ENCODE results near the gene MAST4.
A peak's percentile ranks its signal among the peaks of the same experiment; 100 is the strongest.

The MAST4 gene

GRCh38 chr5:66615894-66616293 is 19.7 kb downstream of the MAST4 start:
- H3K27ac ChIP-seq (ENCODE audit: low read depth, low read length), result no peak overlapping the region
- no peaks in the 10 kb centered on the region for H3K9me3 ChIP-seq (ENCODE audit: control insufficient read depth, insufficient read depth, low read length)
- no peak overlapping the region for H3K4me2 ChIP-seq (ENCODE audit: low read length)
- no peaks in the 10 kb centered on the region for H3F3A ChIP-seq (ENCODE audit: control insufficient read depth, insufficient read depth)
- no peaks in the 10 kb centered on the region for H3K36me3 ChIP-seq (ENCODE audit: control insufficient read depth, low read length)
- H3K4me3 ChIP-seq (ENCODE audit: low read length), result no peak overlapping the region
- no peaks in the 10 kb centered on the region for H4K20me1 ChIP-seq (ENCODE audit: control insufficient read depth, insufficient read depth, low read depth, low read length)
- no peak for TF ChIP-seq EZH2phosphoT487 (IDR thresholded peaks at IDR 0.05; ENCODE audit: borderline replicate concordance, low read length)
- TF ChIP-seq, protein P1, sequence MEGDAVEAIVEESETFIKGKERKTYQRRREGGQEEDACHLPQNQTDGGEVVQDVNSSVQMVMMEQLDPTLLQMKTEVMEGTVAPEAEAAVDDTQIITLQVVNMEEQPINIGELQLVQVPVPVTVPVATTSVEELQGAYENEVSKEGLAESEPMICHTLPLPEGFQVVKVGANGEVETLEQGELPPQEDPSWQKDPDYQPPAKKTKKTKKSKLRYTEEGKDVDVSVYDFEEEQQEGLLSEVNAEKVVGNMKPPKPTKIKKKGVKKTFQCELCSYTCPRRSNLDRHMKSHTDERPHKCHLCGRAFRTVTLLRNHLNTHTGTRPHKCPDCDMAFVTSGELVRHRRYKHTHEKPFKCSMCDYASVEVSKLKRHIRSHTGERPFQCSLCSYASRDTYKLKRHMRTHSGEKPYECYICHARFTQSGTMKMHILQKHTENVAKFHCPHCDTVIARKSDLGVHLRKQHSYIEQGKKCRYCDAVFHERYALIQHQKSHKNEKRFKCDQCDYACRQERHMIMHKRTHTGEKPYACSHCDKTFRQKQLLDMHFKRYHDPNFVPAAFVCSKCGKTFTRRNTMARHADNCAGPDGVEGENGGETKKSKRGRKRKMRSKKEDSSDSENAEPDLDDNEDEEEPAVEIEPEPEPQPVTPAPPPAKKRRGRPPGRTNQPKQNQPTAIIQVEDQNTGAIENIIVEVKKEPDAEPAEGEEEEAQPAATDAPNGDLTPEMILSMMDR (IDR thresholded peaks at IDR 0.05; ENCODE audit: low read depth, low read length, poor library complexity, severe bottlenecking), result no peak
- H3K79me2 ChIP-seq (ENCODE audit: control insufficient read depth, low read length), result no peaks in the 10 kb centered on the region
- peaks cover 21% of the 10 kb centered on the region for H3K4me1 ChIP-seq (ENCODE audit: control insufficient read depth, low read length)
- no peaks in the 10 kb centered on the region for H3K9me2 ChIP-seq (replicated peaks; ENCODE audit: control insufficient read depth, low read length)
- H3K27me3 ChIP-seq (ENCODE audit: control insufficient read depth, low read length), result peaks cover 18% of the 10 kb centered on the region

DNA sequence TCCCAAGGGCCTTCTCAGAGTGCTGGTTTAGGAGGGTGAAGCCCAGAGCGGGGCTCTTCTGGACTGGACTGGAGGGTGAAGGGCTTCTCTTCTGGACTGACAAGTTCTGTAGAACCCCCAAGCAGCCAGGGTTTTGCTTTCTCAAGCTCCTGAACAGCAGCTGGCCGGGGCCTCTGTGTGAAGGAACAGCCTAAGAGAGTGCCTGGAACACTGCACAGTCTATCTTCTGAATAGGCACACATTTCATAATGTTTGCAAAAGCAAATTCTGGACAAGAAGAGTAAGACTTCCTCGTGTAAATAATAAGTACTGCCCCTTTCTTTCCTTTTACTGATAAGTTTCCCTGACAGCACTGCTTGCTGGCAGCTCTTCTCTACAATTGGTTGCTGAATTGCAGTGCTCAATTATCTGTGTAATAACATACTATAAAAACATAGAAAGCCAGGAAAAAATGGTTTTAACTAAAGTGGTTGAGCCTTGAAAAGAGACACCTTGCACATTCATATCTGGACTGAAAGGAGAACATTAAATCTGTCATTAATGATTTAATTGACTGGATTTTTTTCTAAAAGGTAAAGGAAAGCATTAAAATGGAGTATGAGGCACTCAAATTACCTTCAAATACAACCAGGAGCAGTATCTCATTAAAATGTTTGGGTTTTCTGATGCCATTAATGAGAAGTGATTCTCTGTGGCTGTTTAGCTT is 20.5 kb downstream of the MAST4 start:
- H3K4me2 ChIP-seq (ENCODE audit: low read length), result no peak overlapping the region
- H3K4me3 ChIP-seq (ENCODE audit: low read length), result no peak overlapping the region
- no peak overlapping the region for H3K27ac ChIP-seq (ENCODE audit: low read depth, low read length)

DNA sequence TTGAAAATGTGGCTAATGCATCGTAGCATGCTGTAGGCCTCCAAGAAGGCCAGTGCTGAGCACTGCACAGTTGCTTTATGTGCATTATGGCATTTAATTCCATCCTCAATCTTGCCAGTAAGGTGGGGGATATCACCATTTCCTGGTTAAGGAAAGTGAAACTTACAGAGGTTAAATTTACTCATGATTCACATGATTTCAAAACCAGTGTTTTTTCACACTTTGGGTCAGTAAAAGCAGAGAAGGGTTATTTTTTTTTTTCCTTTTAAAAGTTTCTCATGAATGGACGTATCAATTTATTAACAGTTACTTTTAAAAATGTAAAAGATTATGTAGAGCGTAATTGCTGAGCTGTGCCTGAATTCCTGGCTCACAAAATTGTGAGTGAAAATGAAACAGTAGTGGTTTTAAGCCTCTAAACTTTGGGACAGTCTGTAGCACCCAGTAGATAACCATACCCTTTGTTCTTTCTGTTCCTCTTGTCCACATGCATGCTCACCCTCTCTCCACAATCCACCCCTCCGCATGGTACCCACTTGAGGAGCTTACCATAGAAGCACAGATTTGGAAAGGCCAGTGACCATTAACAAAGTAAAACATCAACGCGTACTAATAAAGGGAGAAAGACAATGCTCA is 21.2 kb downstream of the MAST4 start:
- Histone ChIP-seq H3K27ac (ENCODE audit: low read depth, low read length) (no peak overlapping the region), H3K4me3 (ENCODE audit: low read length) (no peak overlapping the region), H3F3A (ENCODE audit: control insufficient read depth, insufficient read depth) (no peaks in the 10 kb centered on the region), H3K9me2 (replicated peaks; ENCODE audit: control insufficient read depth, low read length) (no peaks in the 10 kb centered on the region), H4K20me1 (ENCODE audit: control insufficient read depth, insufficient read depth, low read depth, low read length) (no peaks in the 10 kb centered on the region), H3K36me3 (ENCODE audit: control insufficient read depth, low read length) (no peaks in the 10 kb centered on the region), H3K4me1 (ENCODE audit: control insufficient read depth, low read length) (peaks cover 21% of the 10 kb centered on the region), H3K4me2 (ENCODE audit: low read length) (peak overlapping the region; percentile 33; the same call in 1 of the 2 replicates), H3K79me2 (ENCODE audit: control insufficient read depth, low read length) (no peaks in the 10 kb centered on the region), H3K27me3 (ENCODE audit: control insufficient read depth, low read length) (peaks cover 25% of the 10 kb centered on the region), H3K9me3 (ENCODE audit: control insufficient read depth, insufficient read depth, low read length) (no peaks in the 10 kb centered on the region)
- TF ChIP-seq, protein P1 (IDR thresholded peaks at IDR 0.05; ENCODE audit: low read depth, low read length, poor library complexity, severe bottlenecking), result no peak
- no peak for TF ChIP-seq EZH2phosphoT487 (IDR thresholded peaks at IDR 0.05; ENCODE audit: borderline replicate concordance, low read length)

More for the DNA sequence above, 20.5 kb downstream of the MAST4 start:
- H3F3A ChIP-seq (ENCODE audit: control insufficient read depth, insufficient read depth), result no peaks in the 10 kb centered on the region
- no peaks in the 10 kb centered on the region for H3K9me3 ChIP-seq (ENCODE audit: control insufficient read depth, insufficient read depth, low read length)
- no peaks in the 10 kb centered on the region for H3K9me2 ChIP-seq (replicated peaks; ENCODE audit: control insufficient read depth, low read length)
- H4K20me1 ChIP-seq (ENCODE audit: control insufficient read depth, insufficient read depth, low read depth, low read length), result no peaks in the 10 kb centered on the region
- TF ChIP-seq, protein P1 (IDR thresholded peaks at IDR 0.05; ENCODE audit: low read depth, low read length, poor library complexity, severe bottlenecking), result no peak
- no peak for TF ChIP-seq EZH2phosphoT487 (IDR thresholded peaks at IDR 0.05; ENCODE audit: borderline replicate concordance, low read length)
- H3K36me3 ChIP-seq (ENCODE audit: control insufficient read depth, low read length), result no peaks in the 10 kb centered on the region
- peaks cover 21% of the 10 kb centered on the region for H3K4me1 ChIP-seq (ENCODE audit: control insufficient read depth, low read length)
- peaks cover 23% of the 10 kb centered on the region for H3K27me3 ChIP-seq (ENCODE audit: control insufficient read depth, low read length)
- H3K79me2 ChIP-seq (ENCODE audit: control insufficient read depth, low read length), result no peaks in the 10 kb centered on the region

All from DOHH2 (cell line).